Endometrial microvascular endothelial cells (primary cell): ENCODE data around the gene FGFR2. TPM values are rescaled to one million over a fixed set of nuclear protein-coding genes. Genes with fewer than 3 reads are reported as not detected.

Source experiments
- in situ Hi-C: cut with HindIII; loops from 2 replicates; pipeline ENCODE4 v1.10.0; 2017; ENCODE audit warnings: low sequenced_read_pairs, low pct_unique_long_range_greater_than_20kb; ENCODE audit errors: inconsistent ontology term
- total RNA-seq: library from RNA; depleted of rRNA; stranded (reverse); fragments of >200 nt; gene quantifications from one replicate; pipeline ENCODE4 v1.2.3, GENCODE V29; 2015; ENCODE audit errors: inconsistent ontology term

FGFR2 gene
- total RNA-seq, 1 donor from 2014 or later, result not detected

DNA sequence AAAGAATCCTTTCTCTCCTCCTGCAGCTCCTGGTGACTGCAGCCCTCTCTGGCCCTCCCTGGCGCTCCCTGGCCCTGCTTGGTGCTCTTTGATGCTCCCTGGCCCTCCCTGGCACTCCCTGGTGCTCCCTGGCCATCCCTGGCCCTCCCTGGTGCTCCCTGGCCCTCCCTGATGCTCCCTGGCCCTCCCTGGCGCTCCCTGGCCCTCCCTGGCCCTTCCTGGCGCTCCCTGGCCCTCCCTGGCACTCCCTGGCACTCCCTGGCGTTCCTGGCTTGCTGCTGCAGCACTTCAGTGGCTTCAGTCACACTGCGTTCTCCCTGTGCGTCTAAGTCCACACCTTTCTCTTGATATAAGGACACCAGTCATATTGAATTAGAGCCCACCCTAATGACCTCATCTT is 15.2 kb upstream of the FGFR2 start:
- in situ Hi-C loops, result no loop called here

DNA sequence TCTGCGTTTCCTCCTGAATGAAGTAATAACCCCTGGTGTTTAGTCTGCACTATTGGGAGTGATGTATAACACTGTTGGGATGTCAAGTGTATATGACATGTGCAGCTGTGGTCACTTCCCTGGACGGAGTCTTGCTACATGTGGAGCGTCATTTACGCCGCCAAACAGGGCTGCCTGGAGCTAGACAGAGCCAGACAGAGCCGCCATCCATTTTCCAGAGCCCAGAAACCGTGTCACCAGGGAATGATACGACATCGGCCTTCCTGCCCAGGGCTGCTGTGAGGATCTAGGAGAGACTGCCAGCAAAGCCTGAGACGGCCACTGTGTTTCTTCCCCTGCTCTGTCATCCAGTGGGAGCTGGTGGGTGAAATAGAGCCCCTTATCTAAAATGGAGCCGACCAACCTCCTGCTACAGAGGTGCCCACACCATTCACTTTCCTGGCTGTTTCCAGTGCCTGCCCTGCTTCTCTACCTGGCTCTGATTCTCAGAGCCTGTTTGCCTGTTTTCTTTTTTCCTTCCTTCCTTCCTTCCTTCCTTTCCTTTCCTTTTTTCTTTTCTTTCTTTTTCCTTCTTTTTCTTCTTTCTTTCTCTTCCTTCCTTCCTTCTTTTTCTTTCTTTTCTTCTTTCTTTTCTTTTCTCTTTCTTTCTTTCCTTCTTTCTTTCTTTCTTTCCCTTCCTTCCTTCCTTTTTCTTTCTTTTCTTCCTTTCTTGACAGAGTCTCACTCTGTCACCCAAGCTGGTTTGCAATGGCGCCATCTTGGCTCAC is 13.3 kb upstream of the FGFR2 start:
- in situ Hi-C loops, result no loop called here

GRCh38 chr10:121610798-121611323 is 12.6 kb upstream of the FGFR2 start:
- in situ Hi-C loops, result no loop called here

DNA sequence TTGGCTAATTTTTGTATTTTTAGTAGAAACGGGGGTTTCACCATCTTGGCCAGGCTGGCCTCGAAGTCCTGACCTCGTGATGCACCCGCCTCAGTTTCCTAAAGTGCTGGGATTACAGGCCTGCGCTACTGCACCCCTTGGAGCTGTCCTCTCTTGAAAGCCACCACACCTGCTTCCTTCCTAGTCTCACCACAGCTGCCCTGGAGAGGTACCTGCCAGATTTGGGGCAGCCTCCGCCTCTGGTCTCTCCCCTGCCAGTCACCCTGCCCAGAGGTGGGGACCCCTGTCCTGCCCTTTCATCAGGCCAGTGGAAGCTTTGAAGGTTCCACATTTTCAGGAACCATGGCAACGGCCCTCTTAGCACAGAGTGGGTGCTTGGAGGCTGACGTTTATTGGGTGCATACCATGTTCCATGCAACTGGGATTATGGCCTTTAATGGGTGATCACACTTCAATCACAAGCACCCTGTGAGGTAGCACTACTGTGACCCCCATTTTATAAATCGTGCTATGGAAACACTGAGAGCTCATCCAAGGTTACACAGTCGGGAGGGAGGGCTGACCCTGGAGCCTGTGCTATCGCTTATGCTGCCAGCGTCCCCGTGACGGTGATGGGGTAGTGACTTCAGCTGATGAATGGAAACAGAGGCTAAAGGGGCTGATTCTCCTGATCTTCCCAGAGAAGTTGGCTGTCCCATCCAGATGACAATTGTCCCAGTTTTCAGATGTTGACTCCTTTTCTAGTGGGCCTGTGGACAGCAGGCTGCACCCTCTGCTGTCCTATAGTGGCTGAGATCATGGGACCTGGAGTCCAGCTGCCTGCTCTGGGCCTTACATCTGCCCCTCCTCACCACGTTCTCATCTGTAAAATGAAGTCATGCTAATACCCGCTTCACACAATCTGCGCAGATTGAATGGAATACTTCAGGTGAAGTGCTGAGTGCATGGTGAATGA is 11.5 kb upstream of the FGFR2 start:
- in situ Hi-C loops, result no loop called here

DNA sequence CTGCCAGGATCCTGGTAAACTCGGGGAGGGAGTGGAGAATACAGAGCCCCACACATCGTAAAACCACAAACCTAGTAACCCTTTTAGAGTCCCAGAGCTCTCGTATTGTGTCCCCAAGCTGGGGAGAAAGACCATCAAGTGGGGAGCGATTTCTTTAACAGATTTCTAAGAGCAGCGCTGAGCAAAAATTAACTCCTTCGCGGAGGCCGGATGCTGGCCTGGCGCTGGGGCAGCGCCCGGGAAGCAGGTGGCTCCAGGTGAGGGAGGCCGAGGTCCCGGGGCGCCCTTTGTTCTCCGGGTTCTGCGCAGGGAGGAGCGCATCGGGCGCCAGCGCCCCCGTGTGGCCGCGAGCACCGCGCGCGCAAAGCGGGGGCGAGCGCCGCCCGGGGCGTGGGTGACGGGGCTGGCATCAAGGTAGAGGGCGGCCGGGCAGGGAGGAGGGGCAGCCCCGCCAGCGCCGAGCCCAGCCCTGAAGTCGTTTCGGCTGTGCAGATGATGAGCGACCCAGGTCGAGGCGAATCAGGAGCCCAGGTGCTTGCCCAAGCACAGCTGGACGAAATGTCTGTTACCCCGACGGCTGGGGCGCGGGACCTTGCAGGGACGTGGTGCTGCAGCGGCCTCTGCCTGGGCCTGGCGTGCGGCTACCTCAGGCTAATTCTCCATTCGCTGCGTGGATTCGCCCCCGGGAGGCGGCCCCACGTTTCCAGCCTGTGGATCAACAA is 10.4 kb upstream of the FGFR2 start:
- in situ Hi-C loops, result no loop called here

DNA sequence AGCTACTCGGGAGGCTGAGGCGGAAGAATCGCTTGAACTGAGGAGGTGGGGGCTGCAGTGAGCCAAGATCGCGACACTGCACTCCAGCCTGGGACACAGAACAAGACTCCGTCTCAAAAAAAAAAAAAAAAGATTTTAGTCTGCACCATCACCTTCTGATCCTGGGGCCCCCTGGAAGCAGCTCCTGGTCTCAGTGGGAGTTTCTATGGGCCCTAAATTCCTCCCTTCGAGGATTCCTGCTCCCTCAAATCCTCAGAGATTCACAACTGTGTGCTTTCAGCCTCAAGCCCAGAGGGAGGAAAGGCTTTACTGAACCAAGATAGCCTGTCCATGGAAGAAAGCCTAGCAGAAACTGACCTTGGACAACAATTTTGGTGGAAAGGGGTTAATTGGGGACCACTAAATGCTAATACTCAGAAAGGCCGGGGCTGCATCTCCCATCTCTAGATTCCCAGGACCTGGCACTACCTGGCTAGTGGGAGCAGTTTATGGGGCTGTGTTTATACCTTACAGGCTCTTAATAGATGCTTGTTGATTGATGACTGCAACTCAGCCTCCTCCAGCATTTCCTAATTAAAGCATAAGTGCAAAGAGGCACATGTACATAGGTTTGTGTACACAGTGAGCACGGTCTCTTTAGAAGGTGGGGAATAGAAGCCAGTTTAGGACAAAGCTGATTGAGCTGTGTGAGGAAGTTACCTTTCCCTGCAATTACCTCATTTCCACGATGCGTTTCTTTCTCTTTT is 9.2 kb upstream of the FGFR2 start:
- in situ Hi-C loops, result no loop called here

DNA sequence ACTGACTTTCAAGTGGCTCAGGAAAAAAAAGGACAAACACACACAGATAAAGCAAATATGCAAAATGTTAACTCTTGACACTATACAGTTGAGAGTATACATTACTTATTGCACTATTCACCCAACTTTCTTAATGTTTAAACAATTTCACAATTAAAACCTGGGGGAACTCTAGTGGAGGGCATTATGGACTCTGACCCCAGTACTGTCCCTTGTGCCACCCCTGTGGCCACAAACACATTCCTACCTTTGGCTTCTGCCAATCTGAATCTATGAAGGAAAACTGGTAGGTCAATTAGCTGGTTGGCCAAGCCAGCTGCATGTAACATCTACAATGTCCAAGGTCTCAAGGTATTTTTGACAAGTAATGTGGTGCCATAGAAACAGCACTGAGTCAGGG is 7.5 kb upstream of the FGFR2 start:
- in situ Hi-C loops, result no loop called here

- in situ Hi-C loops, result no loop called here
Measured at GRCh38 chr10:121601458-121601857, 3.2 kb upstream of the FGFR2 start.

GRCh38 chr10:121600611-121601010 is 2.4 kb upstream of the FGFR2 start:
- in situ Hi-C loops, result no loop called here

GRCh38 chr10:121599947-121600346 is 1.7 kb upstream of the FGFR2 start:
- in situ Hi-C loops, result no loop called here

GRCh38 chr10:121597504-121598262 is 561 bp downstream of the FGFR2 start:
- in situ Hi-C loops, result no loop called here

GRCh38 chr10:121596689-121597503 is 1.3 kb downstream of the FGFR2 start:
- in situ Hi-C loops, result no loop called here

DNA sequence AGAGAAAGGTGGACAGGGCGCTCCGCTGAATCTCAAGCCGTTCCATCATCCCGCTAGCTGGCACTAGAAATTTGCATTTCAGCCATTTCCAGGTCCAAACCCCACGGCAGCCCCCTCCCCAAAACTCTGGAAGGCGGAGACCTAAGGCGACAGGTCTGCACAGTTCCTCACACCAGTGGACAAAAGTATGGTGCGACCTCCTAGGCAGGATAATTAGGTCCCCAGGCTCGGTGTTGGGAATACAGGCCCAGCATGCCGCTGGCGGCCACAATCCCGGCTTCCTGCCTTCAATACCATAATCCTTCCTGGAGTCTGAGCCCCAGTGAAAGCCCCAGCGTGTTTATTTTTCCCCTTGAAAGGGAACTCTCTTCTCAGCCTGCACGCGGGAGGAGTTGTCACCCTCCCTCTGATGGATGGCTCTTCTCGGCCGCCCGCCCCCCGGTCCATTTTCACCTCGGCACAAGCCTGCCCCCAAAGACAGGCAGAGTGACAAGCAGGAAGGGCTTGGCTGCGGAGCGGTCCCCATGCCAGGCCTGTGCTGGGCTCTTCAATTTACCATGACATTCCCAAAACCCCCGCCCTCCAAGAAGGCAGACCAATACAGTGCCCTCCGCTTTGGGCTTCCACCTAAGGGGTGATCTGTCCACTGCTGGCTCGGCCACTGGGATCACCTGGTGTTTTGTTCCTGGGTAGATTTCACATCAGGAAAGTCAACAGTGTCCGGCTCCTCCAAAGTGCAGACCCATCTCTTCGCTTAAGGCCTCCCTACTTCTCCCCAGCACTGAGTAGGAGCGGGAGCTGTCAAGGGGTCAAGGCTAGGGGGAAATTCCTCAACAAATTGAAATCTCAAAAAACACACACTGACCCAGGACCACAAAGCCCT is 2.2 kb downstream of the FGFR2 start:
- in situ Hi-C loops, result no loop called here

DNA sequence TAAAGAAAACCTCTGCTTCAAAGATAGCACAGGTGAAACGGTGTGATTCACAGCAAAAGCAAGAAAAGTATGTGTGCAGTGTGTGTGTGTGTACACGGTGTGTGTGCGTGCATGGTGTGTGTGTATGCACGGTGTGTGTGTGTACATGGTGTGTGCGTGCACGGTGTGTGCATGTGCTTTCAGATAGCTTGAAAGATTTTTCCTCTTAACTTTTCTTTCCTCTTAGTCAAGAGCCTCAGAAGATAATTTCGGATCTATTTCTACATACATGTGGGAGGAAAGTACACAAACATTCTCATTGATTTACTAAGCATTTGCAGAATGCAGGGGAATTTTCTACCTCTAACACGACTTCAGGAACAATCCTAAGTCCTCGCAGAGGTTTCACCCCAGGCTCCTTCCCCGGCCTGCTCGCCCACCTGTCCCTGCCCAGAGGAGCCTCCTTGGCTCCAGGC is 2.9 kb downstream of the FGFR2 start:
- in situ Hi-C loops, result no loop called here

- in situ Hi-C loops, result no loop called here
Measured at GRCh38 chr10:121594623-121595350, 3.5 kb downstream of the FGFR2 start.
